T1000 (cell line): ENCODE data around the gene TUBGCP2.
"Not testable (repeated sequence)": the region's sequence is repeated elsewhere in the genome, so short reads cannot be mapped to it uniquely, and the experiment has no call there.

Experiments
- DNase-seq: peaks from one replicate; lab custom pipeline; 2025; ENCODE audit warnings: mixed read lengths; lab: John Stamatoyannopoulos, UW

TUBGCP2 gene

DNA sequence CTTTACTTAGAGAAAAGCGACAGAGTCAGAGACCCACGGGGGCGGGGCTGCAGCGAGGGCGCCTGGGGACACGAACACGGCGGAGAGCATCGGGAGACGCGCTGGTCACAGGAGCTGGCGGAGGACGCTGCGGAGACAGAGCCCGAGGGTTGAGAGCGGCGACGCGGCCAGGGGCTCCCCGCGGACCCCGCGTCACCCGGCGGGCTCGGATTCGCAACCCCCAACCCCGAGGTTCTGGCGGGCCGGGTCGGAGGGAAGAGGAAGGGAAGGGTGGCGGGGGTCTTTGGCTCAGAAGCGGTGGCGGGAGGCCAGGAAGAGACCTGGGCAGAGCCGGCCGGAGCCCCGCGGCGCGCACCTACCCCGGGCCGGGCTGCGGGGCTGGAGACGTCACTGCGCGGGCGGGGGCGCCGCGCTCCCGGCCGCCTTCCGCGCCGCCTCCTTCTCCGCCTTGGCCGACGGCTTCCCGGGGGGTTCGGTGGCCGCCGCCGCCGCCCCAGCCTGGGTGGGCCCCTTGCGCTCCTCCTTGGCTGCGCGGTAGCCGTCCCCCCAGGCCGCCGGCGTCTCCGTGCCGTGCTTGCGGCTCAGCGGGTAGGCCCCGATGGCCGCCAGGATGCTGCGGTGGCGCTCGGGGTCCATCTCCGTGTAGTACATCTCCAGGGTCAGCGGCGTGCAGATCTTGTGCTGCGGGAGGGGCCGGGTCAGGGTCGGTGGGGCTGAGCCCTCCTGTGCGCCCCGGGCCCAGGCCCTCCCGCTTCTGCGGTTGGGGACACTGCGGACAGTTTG is 17.0 kb upstream of the TUBGCP2 start:
- no peak for DNase-seq

DNA sequence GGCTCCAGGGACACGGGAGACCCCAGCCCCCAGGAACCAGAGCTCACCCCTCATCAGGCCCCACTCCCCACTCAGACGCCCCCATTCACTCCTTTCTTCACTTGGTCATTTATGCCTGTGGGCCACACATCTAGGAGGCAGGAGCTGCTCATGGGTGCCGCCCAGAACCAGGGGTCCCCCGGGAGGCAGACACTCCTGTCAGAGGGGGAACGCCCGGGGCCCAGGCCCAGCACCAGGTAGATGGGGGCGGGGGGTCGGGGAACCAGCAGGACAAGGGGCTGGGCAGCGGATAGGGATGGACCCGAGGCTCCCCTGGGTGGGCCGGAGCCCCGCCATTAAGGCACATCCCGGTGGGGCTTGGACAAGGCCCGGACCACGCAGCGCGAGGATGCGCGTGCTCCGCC is 16.2 kb upstream of the TUBGCP2 start:
- DNase-seq, result no peak

DNA sequence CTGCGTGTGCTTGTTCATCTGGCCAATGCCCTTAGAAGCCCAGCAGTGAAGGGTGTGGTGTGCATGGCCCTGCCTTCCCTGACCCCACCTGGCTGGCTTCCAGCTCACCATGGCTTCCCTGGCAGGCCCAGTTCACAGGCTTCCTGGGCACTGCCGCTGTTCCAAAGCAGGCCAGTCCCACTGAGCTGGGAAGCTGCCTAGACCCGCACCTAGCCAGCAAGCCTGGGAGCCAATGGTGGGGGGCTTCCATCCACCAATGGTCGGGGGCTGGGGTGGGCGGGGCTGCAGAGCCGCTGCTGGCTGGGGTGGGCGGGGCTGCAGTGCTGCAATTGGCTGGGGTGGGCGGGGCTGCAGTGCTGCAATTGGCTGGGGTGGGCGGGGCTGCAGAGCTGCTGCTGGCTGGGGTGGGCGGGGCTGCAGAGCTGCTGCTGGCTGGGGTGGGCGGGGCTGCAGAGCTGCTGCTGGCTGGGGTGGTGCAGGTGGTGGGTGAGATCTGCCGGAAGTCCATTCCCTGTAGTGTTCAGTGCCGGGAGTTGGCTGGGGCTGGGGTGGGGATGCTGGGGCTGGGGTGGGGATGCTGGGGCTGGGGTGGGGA is 15.6 kb upstream of the TUBGCP2 start:
- DNase-seq, result peak; percentile 79

- DNase-seq, result not testable (repeated sequence)
Measured at GRCh38 chr10:133322064-133322709, 13.5 kb upstream of the TUBGCP2 start.

- not testable (repeated sequence) for DNase-seq
Measured at GRCh38 chr10:133320852-133321422, 12.3 kb upstream of the TUBGCP2 start.

DNA sequence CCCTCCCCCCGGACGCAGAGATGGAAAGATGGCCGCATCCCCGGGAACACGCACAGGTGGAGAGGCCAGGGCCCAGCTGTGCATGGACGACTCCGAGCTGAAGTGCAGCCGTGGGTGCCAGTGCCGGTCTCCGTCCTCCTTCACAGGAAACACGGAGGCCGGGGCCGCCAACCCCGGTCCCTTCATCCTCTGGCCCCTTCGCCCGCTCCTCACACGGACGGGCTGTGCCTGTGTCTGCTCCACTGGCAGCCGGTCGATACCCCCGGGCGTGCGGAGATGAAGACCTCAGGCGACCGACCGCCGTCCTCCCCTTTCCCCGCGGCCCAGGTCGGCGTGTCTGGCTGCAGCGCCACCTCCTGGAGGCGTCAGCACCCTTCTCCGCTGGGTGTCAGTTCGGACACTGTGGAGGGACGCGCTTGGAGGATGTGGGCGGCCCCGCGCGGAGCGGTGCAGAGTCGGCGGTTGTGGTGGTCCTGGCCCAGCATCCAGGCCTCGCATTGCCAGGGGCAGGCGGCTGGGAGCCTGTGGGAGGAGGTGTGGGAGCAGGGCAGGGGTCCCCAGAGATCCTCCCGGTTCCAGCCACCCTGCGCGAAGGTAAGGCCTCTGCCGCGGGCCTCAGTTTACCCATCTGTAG is 9.9 kb upstream of the TUBGCP2 start:
- DNase-seq, result peak; percentile 55

DNA sequence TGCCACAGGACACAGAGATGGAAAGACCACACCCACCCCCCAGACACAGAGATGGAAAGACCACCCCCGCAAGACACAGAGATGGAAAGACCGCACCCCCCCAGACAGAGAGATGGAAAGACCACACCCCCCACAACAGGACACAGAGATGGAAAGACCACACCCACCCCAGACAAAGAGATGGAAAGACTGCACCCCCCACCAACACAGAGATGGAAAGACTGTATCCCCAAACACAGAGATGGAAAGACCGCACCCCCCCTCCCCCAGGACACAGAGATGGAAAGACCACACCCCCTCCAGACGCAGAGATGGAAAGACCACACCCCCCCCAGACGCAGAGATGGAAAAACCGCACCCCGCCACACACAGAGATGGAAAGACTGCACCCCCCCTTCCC is 8.1 kb upstream of the TUBGCP2 start:
- DNase-seq, result no peak

- no peak for DNase-seq
Measured at GRCh38 chr10:133316266-133316665, 7.6 kb upstream of the TUBGCP2 start.

GRCh38 chr10:133315847-133316246 is 7.2 kb upstream of the TUBGCP2 start:
- DNase-seq, result no peak

- no peak for DNase-seq
Measured at GRCh38 chr10:133314911-133315310, 6.2 kb upstream of the TUBGCP2 start.

DNA sequence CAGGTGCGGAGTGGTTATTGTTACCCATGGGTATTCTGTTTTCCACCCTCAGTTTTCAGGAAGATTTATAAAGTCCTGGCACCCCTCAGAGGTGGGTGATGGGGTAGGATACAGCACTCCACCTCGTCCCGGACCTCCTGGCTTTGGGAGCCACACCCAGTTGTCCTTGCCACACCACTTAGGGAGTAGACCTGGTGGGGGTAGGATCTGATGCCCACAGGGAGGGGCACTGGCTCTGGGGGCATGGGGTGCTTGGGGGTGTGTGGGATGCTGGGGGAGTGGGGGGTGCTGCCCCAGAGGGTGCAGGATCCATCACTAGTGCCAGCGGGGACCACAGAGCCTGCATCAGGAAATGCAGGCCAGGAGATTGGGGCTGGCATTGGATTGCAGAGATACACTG is 4.5 kb upstream of the TUBGCP2 start:
- no peak for DNase-seq

DNA sequence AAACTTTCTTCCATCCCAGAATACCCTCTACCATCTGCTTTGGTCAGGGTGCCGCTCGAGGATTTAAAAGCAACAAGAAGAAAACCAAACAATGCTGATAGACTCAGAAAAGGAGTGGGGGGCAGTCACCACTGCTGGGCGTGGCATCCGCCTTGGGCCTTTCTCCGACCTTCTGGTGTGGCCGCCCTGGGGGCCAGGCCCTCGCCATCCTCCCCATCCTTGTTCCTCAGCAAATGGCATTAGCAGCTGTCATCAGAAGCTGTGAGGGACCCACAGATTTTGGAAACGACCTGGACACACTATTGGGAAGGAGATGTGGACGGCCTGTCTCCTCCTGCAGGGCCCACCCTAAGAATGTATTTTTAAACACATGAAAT is 4.1 kb upstream of the TUBGCP2 start:
- DNase-seq, result no peak

GRCh38 chr10:133312016-133312768 is 3.5 kb upstream of the TUBGCP2 start:
- no peak for DNase-seq

DNA sequence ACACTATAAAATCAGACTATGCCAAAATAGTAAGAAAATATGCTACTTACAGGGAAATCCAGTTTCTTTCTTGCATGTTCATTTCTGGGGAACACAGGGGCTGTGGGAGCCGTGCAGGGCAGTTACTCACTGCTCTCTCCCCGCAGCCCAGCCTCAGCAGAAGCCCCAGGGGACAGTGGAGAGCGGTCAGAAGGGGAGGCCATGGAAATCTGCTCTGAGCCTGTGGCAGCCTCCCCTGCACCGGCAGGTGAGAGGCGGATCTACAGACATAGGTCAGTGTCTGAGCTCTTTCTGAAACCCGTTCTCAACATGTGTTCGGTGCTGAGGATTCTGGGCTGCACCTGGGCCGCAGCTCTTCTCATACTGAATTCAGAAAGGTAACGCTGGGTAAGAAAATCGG is 2.9 kb upstream of the TUBGCP2 start:
- no peak for DNase-seq

DNA sequence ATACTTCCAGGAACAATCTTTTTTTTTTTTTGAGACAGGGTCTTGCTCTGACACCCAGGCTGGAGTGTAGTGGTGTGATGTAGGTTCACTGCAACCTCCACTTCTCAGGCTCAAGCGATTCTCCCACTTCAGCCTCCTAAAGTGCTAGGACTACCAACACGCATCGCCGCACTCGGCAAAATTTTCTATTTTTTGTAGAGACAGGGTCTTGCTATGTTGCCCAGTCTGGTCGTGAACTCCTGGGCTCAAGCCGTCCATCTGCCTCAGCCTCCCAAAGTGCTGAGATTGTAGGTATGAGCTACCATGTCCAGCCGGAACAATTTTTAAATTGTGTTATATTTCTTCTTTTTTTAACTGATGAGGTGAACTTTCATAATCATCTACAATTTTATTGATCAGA is 2.1 kb upstream of the TUBGCP2 start:
- no peak for DNase-seq

GRCh38 chr10:133310399-133310755 is 1.7 kb upstream of the TUBGCP2 start:
- no peak for DNase-seq

- DNase-seq, result no peak
Measured at GRCh38 chr10:133309720-133310398, 1.2 kb upstream of the TUBGCP2 start.

DNA sequence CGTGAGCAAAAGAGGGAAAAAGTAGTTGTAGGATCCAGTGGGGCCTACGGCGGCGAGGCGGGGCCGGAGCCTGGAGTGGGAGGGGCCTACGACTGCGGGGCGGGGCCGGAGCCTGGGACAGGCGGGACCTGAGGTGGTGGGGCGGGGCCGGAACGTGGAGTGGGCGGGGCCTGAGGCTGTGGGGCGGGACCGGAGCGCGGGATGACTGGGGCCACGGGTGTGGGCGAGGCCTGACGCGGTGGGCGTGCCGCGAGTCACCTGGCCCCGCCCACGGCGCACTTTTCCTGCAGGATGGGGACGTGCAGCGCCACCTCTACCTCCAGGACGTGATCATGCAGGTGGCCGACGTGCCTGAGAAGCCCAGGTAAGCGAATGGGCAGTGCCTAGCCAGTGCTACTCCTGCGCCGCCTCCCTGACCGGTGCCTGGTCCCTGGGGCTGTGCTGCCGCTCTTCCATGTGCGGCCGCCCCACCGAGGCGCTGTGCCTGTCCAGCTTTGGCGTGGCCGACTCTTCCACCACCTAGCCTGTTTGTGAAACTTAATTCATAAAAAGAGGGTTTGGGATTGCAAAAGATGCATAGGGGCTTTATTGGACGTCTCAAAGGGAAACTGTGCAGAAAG is 538 bp upstream of the TUBGCP2 start:
- DNase-seq, result peak; percentile 95

DNA sequence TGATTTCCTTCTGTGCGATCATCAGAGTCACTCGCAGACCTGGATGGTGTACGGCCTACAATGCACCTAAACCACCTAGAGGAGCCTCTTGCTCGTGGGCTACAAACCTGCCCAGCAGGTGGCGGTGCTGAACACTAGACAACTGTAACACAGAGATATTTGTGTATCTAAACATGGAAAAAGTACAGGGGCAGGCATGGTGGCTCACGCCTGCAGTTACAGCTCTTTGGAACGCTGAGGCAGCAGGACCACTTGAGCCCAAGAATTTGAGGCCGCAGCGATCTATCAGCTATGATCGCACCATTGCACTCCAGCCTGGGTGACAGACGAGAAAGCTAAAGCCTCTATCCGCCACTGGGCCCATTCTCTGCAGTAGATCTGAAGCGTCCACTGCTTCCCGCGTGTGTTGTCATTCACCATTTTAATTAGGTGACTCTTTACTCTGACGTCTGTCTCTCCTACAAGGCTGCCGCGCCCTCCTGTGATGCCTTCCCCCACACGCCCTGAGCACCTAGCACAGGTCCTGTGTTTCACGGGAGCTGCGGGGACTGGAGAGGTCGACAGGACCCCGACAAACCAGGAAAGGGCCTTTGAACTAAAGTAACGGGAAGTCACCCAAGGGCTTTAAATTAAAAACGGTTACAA is 774 bp downstream of the TUBGCP2 start:
- DNase-seq, result peak; percentile 27

DNA sequence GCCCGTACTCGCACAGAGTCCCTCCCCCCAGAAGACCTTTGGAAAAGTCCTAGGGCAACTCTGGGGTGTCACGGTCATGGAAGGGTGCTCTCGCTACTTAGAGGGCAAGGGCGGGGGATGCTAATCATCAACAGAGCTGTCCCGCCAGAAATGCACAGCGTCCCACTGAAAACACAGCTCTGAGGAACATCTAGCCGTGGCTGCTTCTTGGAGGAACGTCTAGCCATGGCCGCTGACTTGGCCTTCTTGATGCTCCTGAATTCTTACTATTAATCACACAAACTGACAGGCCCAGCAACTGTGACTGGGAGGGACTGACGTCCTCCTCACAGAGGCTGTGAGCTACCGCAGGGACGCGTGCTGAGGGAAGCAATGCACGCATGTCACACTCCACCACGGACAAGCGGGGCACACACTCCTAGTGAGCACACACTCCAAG is 1.7 kb downstream of the TUBGCP2 start:
- DNase-seq, result no peak
